Suprapubic skin (tissue), 3 donors: ENCODE results near the gene LRRC7.

Experiments used
- CTCF ChIP-seq, 2 donors: fragments of 200-600 bp in 1 of 2; fragments of 450-650 bp in 1 of 2; sonication (generic) in 1 of 2; IDR thresholded peaks; one replicate each; pipeline ENCODE4 v1.5.1; 2016 to 2019; ENCODE audit warnings: antibody characterized with exemption in 2 of 2, mild to moderate bottlenecking in 1 of 2, moderate library complexity in 1 of 2
- POLR2A ChIP-seq, 2 donors: fragments of 450-650 bp; IDR thresholded peaks; one replicate each; pipeline ENCODE4 v1.6.1; 2017; ENCODE audit warnings: antibody characterized with exemption in 2 of 2, mild to moderate bottlenecking in 2 of 2, moderate library complexity in 2 of 2

GRCh38 chr1:69572921-69573320 is 5.2 kb downstream of the LRRC7 start:
- TF ChIP-seq POLR2A (IDR thresholded peaks at IDR 0.05) = no peak
- no peak for TF ChIP-seq CTCF (IDR thresholded peaks at IDR 0.05)
